GM12874 (cell line): Measurements from ENCODE around the gene TMEM14A.

ENCODE experiments used
- TF ChIP-seq, protein P1 (sequence below): IDR thresholded peaks from 2 replicates; pipeline ENCODE4 v1.5.1; 2011; ENCODE audit warnings: low read depth, mild to moderate bottlenecking, control low read depth, low read length, moderate library complexity; ENCODE audit not compliant: insufficient read depth

TMEM14A gene

DNA sequence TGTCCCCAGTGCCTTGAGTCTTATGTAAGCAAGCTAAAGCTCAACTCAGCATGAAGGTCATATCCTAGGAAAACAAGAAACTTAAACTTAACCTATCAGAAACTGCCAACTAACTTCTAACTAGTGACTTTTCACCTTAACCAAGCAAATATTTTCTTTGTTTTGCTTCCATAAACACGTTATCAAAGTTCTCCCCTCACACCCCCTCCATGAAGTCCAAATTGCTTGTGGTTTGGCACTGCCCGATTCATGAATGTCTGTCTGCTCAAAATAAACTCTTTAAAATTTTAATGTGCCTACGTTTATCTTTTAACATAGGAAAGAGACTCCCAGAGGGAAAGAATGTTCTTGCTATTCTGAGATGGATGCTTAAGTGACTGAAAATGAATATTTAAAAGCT, 57.5 kb downstream of the TMEM14A start:
- TF ChIP-seq, protein P1, sequence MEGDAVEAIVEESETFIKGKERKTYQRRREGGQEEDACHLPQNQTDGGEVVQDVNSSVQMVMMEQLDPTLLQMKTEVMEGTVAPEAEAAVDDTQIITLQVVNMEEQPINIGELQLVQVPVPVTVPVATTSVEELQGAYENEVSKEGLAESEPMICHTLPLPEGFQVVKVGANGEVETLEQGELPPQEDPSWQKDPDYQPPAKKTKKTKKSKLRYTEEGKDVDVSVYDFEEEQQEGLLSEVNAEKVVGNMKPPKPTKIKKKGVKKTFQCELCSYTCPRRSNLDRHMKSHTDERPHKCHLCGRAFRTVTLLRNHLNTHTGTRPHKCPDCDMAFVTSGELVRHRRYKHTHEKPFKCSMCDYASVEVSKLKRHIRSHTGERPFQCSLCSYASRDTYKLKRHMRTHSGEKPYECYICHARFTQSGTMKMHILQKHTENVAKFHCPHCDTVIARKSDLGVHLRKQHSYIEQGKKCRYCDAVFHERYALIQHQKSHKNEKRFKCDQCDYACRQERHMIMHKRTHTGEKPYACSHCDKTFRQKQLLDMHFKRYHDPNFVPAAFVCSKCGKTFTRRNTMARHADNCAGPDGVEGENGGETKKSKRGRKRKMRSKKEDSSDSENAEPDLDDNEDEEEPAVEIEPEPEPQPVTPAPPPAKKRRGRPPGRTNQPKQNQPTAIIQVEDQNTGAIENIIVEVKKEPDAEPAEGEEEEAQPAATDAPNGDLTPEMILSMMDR, result no peak

GRCh38 chr6:52729576-52729975, 58.7 kb downstream of the TMEM14A start:
- TF ChIP-seq, protein P1, result no peak

DNA sequence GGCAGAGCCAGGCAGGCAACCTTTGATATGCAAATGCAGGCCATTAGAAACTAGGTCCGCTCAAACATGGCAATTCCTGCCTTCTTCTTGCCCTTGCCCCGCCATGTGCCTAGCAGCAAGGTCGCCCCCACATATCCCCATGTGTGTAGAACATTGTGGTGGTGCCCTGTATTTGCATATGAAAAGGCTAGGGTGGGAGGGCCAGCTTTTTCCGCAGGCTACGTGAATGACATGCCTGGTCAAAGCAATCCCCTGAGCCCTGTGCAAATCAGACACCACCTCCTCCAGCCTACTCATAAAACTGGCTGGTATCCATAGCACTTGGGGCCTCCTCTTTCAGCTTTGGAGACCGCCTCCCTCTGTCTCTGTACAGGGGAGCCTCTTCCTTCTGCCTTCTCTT, 60.8 kb downstream of the TMEM14A start:
- TF ChIP-seq, protein P1, result no peak

- TF ChIP-seq, protein P1, result no peak
Measured at GRCh38 chr6:52733172-52733571, 62.3 kb downstream of the TMEM14A start.

DNA sequence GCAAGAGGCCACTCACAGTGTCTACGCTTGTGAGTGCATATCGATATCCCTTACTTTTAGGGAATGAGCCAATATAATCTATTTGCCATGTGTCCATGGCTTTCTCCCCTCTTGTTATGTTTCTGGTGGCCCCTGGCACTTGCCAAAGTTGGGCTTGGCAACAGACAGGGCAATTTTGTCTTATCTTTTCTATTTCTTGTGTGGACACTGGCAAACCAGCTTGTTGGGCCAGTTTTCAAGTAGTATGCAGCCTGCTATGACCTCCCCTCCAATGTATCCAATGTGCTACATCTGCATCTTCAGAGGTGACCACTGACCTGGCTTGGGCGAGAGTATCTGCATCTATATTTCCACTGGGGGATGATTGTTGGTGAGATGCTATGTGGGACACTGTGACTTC, 63.2 kb downstream of the TMEM14A start:
- TF ChIP-seq, protein P1, result no peak

DNA sequence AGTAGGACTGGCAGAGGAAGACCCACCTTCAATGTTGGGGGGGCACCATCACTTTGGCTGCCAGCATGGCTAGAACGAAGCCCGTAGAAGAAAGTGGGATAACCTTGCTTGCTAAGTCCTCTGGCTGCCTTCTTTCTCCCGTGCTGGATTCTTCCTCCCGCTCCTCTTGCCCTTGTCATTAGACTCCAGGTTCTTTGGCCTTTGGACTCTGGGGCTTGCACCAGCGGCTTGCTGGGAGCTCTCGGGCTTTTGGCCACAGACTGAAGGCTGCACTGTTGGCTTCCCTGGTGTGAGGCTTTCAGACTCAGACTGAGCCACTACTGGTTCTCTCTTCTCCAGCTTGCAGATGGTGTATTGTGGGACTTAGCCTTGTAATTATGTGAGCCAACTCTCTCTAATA, 64.2 kb downstream of the TMEM14A start:
- TF ChIP-seq, protein P1, result no peak

DNA sequence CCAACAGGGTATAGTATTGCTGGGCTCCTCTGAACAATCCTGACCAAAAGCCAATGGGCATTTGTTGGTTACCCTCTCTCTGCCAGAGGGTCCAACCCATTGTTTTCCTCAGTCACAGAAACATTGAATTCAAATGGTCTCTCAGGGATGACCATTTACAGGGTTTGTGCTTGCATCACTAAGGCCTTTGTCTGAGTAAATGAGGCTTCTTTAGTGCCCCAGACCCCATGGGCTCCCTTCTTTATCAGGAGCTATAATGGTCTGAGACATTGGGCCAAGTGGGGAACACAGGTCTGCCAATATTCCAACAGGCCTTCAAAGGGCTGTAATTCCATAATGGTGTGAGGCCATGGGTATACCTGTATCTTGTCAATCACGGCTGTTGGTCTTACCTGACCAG, 65.2 kb downstream of the TMEM14A start:
- TF ChIP-seq, protein P1, result no peak
